Astrocyte of the hippocampus (primary cell): ENCODE measurements around the gene ARSK.
A peak's percentile ranks its signal among the peaks of the same experiment; 100 is the strongest.
"Not testable (repeated sequence)": the region's sequence is repeated elsewhere in the genome, so short reads cannot be mapped to it uniquely, and the experiment has no call there.

ENCODE experiments used
- DNase-seq: peaks from one replicate; pipeline ENCODE4 v3.0.0; 2011; ENCODE audit warnings: low read depth, low spot score

ARSK gene

GRCh38 chr5:95620870-95621838 lies 66.3 kb downstream of the ARSK start:
- DNase-seq = peak; percentile 56

GRCh38 chr5:95621839-95622629 lies 67.1 kb downstream of the ARSK start:
- no peak for DNase-seq

- no peak for DNase-seq
Observed at GRCh38 chr5:95623706-95624105, 68.8 kb downstream of the ARSK start.

GRCh38 chr5:95624368-95624767 lies 69.5 kb downstream of the ARSK start:
- DNase-seq = no peak

- no peak for DNase-seq
Observed at GRCh38 chr5:95626701-95627100, 71.8 kb downstream of the ARSK start.

- DNase-seq = no peak
Observed at GRCh38 chr5:95627971-95628810, 73.3 kb downstream of the ARSK start.

- no peak for DNase-seq
Observed at GRCh38 chr5:95628933-95629332, 74.0 kb downstream of the ARSK start.

- DNase-seq = no peak
Observed at GRCh38 chr5:95630394-95630917, 75.6 kb downstream of the ARSK start.

GRCh38 chr5:95631255-95631958 lies 76.5 kb downstream of the ARSK start:
- DNase-seq = peak; percentile 73

GRCh38 chr5:95631991-95632675 lies 77.2 kb downstream of the ARSK start:
- peak; percentile 40 for DNase-seq

GRCh38 chr5:95632942-95633341 lies 78.0 kb downstream of the ARSK start:
- not testable (repeated sequence) for DNase-seq

- DNase-seq = no peak
Observed at GRCh38 chr5:95633671-95634070, 78.8 kb downstream of the ARSK start.

GRCh38 chr5:95634081-95634480 lies 79.2 kb downstream of the ARSK start:
- no peak for DNase-seq

- no peak for DNase-seq
Observed at GRCh38 chr5:95638632-95639031, 83.7 kb downstream of the ARSK start.

- DNase-seq = no peak
Observed at GRCh38 chr5:95641741-95642220, 86.9 kb downstream of the ARSK start.

- no peak for DNase-seq
Observed at GRCh38 chr5:95643152-95643551, 88.3 kb downstream of the ARSK start.

- DNase-seq = peak; percentile 78
Observed at GRCh38 chr5:95644351-95645042, 89.6 kb downstream of the ARSK start.

- DNase-seq = not testable (repeated sequence)
Observed at GRCh38 chr5:95646226-95646568, 91.3 kb downstream of the ARSK start.
